HEK293T (cell line): Measurements from ENCODE around the gene ASTN2.

Experiments used
- ARNT ChIP-seq: fragments of 450-650 bp; IDR thresholded peaks from 2 replicates; pipeline ENCODE4 v1.6.1; 2017; ENCODE audit warnings: mild to moderate bottlenecking
- BHLHE40 ChIP-seq: fragments of 450-650 bp; IDR thresholded peaks from 2 replicates; pipeline ENCODE4 v1.6.1; 2016; ENCODE audit warnings: mild to moderate bottlenecking, moderate library complexity, borderline replicate concordance
- FOXM1 ChIP-seq: fragments of 450-650 bp; IDR thresholded peaks from 2 replicates; pipeline ENCODE4 v1.6.1; 2017; ENCODE audit warnings: mild to moderate bottlenecking, borderline replicate concordance
- L3MBTL2 ChIP-seq: fragments of 450-650 bp; conservative IDR thresholded peaks from 2 replicates; pipeline ENCODE4 v1.6.1; 2016; ENCODE audit warnings: mild to moderate bottlenecking
- LEF1 ChIP-seq: fragments of 450-650 bp; IDR thresholded peaks from 2 replicates; pipeline ENCODE4 v1.6.1; 2017; ENCODE audit warnings: mild to moderate bottlenecking, borderline replicate concordance
- NFRKB ChIP-seq: fragments of 450-650 bp; IDR thresholded peaks from 2 replicates; pipeline ENCODE4 v1.6.1; 2016; ENCODE audit warnings: mild to moderate bottlenecking, moderate library complexity
- PKNOX1 ChIP-seq: fragments of 450-650 bp; IDR thresholded peaks from 2 replicates; pipeline ENCODE4 v1.6.1; 2016
- TARDBP ChIP-seq: fragments of 450-650 bp; IDR thresholded peaks from 2 replicates; pipeline ENCODE4 v1.6.1; 2016

GRCh38 chr9:116391306-116391900 lies 1023.5 kb downstream of the ASTN2 start:
- no peak for TF ChIP-seq NFRKB
- no peak for TF ChIP-seq FOXM1
- no peak for TF ChIP-seq BHLHE40
- TF ChIP-seq PKNOX1 = no peak
- TF ChIP-seq ARNT = no peak
- no peak for TF ChIP-seq TARDBP
- TF ChIP-seq LEF1 = no peak
- TF ChIP-seq L3MBTL2 = no peak
